Glomerular visceral epithelial cell (primary cell): Measurements from ENCODE around the gene POU2F1.
"Not testable (repeated sequence)": the region's sequence is repeated elsewhere in the genome, so short reads cannot be mapped to it uniquely, and the experiment has no call there.

ENCODE experiments used
- DNase-seq: peaks from one replicate; pipeline ENCODE4 v3.0.0-alpha.2; 2016; ENCODE audit errors: extremely low spot score

POU2F1 gene

DNA sequence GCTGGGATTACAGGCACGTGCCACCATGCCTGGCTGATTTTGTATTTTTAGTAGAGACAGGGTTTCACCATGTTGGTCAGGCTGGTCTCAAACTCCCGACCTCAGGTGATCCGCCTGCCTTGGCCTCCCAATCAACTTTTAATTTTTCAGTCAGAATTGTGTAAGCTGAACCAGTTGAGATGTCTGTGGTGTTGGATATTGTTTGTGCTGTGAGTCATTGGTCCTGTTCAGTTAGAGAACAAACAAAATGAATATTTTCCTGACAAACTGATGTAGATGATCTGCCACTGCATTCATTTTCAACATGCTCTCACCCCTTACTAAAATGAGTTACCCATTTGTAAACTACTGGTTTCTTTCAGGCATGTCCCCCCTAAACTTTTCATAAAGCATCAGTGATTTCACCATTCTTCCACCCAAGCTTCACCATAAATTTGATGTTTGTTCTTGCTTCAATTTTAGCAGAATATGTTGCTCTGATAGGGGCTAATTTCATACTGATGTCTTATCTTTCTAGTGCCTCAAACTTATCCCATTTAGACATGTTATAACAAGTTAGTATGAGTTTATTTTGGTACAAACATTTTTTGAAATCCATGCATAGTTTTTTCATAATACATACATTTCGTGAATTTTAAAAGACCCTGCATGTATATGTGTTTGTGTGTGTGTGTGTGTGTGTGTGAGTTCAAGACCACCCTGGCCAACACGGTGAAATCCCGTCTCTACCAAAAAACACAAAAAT lies 15.2 kb upstream of the POU2F1 start:
- not testable (repeated sequence) for DNase-seq

DNA sequence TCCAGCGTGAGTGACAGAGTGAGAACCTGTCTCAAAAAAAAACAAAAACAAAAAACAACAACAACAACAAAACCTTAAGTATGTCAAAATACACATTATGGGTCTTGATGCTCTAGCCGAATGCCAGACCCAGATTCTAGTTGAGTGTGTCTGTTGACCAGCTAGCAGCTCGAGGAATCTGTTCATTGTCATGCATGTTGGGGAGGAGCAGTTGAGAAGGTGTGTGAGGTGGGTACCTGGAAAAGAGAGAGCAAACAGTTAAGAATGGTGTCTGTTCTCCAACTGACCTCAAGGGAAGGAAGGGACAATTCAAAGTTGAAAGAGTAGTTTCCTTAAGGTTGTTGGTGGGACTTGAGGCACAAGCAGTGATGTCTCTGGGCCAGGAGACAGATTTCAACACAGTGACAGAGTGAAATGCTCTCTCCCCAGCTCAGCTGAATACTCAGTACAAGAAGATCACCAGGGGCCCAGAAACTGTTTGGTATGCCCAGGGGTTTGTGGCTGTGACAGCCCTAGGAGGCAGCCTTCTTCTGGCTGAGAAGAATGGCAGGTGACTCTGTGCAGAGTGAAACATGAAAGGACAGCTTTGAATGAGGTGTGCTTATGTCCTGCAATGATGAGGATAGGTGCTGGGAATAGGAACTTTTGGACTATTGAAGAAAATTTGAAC lies 14.4 kb upstream of the POU2F1 start:
- DNase-seq: no peak

DNA sequence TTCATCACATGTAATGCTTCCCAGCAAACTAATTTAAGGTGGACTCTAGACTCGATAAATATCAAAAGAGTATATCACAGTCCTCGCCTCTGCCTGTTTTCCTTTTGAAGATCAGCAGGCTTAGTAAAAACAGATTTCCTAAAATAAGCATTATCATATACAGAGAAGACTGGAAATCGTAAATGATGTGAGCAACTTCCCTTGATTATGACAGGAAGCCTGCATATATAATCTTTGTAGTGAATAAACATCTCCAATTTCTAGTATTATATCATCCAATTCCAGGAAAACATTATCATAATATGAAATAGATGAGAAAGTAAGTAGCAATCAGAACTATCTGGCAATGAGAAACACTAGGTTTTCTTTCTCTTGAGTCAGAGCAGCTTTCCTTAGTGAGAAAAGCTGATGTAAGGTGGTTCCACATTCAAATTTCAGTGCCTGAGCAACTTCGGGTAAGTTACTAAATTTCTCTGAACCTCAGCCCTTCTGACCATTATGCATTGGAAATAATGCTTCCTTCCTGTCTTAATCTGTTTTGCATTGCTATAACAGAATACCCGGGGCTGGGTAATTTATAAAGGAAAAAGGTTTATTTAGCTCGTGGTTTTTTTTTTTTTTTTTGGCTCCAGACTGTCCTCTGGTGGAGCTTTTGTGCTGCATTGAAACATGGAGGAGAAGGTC lies 12.6 kb upstream of the POU2F1 start:
- DNase-seq: no peak

DNA sequence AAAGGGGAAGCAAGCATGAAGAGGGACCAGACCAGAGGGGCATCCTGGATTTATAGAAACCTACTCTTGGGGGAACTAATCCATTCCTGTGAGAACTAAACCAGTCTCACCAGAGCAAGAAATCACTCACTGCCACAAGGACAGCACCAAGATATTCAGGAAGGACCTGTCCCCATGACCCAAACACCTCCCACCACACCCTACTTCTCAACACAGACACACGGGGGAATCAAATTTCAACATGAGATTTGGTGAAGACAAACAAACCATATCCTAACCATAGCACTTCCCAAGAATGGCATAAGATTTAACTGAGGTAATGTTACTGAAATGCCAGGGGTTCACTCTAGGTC lies 12.1 kb upstream of the POU2F1 start:
- DNase-seq: no peak

DNA sequence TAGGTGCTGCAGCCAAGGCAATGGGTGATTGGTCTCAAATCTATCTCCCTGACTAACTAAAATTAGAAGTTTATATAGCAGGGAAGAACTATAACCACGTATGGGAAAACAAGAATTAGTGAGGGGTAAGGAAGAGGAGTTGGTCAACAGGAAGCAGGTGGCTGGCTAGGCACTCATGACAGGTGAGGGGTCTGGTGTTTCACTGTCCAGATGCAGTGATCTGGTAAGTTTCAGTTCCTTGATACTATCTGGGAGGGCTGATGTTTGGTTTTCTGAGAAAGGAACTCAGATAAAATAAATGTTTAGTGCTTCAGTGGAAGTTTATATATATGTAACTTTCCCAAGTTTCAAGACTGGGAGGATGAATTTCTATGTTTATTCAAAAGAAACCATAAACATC lies 11.6 kb upstream of the POU2F1 start:
- no peak for DNase-seq

DNA sequence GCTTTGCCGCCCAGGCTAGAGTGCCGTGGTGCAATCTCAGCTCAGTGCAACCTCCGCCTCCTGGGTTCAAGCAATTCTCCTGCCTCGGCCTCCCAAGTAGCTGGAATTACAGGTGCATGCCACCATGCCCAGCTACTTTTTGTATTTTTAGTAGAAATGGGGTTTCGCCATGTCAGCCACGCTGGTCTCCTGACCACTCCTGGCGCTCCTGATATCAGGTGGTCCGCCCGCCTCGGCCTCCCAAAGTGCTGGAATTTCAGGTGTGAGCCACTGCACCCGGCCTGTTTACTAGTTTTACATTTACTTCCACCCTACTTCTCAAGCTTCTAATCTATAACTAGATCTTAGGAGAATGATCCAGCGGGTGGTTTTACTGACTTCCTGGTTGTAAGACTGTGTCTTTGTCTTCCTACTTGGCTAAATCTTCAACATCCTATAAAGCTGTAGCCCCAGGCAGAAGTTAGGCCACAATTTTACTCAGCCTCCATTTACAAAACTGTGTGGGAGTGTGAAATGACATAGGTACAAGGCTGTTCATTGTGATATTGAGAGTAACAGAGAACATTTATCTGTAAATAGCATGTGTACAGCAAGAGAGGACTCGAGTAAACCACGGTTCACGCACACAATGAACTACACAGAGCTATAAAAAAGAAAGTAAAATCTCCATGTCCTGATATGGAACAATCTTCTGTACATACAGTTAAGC lies 9.6 kb upstream of the POU2F1 start:
- DNase-seq: no peak

DNA sequence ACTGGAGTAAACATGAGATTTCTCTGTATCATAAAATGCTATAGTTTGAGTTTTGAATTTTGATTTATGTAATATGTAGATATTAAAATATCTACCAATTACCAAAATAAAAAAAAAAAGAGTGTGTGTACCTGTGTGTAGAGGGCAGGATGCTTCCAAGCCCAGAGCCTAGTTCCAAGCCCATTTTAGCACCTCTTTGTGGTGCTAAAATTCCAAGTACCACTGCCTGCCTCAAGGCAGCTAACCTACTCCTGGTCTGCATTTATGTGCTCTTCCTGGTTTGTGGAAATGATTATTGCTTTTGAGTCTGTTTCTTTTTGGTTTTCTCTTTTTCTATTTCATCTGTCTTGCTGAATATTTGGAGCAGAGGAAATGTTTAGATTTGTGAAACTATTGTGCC lies 8.7 kb upstream of the POU2F1 start:
- no peak for DNase-seq

DNA sequence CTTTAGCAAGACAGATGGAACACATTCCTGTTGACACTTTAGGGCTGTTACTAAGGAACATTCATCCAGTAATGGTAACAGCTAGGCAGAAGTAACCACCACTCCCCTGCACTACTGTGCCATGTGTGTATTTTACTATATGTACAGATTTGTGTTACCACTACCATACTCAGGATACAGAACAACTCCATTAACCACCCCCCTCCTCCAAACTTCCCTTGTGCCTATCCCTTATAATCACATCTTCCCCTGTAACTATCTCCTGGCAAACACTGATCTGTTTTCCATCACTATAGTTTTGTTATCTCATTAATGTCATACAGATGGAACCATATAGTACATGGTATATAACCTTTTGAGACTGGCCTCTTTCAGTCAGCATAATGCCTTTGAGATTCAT lies 3.9 kb upstream of the POU2F1 start:
- no peak for DNase-seq

DNA sequence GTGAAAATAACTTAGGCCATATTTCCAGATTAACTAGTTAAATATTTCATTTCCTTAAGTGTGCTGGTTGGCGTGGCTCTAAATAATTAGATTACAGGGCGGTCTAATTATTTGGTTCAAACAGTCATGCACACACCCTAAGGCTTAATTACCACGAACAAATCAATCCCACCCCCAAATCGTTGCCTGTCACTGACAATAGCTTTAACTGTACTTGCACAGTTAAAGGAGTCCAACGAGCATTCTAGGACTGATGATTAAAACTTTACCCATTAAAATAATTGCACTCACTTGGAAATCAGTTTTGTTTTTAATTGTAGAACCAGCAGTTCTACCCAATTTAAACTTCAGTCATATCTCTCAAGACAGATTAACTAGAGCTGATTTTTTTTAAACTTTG lies 1.5 kb upstream of the POU2F1 start:
- no peak for DNase-seq

DNA sequence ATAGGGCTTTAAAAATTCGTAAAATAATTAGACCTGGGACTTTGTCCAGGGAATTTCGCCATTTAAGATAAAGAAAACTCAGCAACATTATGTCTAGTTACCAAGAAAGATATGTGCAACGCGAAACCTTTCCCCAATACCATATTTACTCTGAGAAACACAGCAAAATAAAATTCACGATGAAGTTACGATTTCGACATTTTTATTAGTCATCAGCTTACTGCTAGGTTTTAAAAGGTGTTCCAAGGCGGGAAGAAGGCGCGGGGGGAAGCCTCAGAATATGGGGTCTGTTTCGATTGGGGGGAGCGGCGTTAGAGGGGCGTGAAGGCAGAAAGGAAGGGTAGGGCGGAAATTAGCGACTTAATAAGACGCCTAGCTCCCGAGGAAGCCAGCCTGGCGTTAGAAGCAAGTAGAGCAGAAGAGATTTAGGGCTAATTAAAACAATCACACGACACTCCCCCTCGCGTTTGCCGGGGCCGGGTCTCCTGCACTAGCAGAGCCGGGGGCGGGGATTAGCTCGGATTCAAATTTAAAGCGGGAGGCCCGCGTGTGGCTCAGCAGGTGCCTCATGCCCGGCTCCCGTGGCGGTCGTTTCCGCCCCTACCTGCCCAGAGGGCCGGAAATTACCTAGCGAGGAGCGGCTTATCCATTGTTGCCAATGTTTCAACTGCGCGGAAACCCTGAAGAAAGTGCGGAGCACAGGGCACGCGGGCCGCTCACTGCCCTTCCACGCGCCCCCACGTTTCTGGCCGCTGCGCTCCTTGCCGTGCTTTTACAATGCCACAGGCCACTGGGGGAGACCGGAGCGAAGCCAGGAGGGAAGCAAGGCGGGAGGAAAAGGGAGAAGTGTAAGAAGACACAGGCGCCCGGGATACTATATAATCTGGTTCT lies 795 bp upstream of the POU2F1 start:
- peak; percentile 84 for DNase-seq

DNA sequence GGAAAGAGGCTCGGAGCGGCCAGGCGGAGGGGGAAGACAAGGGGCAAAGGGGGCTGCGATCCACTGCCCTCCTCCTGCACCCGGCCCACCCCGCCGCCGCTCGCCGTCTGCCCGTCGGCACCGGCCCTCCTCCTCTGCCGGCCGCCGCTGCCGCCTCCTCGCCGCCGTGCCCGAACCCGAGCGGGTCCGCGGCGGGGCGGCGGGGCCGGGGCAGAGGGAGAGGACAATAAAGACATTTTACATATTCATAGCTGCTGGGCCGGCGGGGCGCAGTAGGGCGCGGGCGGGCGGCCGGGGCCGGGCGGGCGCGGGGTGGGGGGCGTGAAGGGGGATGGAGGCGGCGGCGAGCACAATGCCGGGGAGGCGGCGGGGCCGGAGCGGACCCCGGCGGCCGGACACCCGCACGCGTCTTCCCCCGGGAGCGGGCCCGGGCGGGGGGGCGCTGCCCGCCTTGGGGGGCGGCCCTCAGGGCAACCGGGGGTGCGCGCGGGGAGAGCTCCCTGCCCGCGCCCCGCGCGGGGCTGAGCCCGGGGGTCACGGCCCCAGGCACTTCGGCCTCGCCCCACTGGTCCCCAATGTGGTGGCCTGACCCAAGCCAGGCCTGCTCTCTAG lies 546 bp downstream of the POU2F1 start:
- DNase-seq: peak; percentile 43

DNA sequence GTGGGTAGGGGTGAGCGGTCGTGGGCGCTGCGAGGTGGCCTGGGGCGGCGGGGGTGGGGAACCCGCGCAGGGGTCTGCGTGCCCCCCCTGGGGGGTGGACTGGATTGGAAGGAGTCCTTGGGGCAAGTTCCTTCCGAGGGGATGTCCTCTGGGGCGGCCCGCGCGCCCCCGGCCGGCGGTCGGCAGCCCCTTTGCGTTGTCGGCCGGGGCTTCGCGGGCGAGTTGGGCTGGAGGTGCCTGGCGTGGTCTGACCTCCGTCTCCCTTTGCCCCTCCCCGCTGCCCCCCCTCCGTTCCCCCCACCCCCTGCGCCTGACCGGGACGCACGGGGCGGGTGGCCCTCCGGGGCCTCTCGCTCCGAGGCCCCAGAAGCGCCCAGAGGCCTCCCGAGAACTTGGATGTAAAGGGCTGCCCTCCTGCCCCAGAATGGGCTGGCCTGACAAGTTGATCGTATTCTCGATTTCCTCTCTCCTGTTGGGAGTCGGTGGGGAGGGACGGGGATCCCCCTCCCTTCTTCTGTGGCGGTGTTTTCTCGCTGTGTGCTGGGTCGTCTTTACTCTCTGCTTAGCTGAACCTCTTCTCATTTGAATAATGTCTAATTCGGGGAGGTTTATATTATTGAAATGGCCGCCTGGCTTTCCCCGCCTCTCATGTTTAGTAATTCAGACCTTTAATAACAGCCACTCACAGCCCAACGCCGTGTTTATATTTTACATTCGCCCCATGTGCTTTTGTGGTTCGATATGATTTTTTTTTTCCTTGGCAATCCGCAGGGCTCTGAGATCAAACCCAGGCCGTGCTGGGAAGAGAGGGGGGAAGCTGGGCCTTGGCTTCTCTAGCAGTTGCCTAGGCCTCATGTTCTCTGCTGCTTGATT lies 1.3 kb downstream of the POU2F1 start:
- DNase-seq: peak; percentile 77

DNA sequence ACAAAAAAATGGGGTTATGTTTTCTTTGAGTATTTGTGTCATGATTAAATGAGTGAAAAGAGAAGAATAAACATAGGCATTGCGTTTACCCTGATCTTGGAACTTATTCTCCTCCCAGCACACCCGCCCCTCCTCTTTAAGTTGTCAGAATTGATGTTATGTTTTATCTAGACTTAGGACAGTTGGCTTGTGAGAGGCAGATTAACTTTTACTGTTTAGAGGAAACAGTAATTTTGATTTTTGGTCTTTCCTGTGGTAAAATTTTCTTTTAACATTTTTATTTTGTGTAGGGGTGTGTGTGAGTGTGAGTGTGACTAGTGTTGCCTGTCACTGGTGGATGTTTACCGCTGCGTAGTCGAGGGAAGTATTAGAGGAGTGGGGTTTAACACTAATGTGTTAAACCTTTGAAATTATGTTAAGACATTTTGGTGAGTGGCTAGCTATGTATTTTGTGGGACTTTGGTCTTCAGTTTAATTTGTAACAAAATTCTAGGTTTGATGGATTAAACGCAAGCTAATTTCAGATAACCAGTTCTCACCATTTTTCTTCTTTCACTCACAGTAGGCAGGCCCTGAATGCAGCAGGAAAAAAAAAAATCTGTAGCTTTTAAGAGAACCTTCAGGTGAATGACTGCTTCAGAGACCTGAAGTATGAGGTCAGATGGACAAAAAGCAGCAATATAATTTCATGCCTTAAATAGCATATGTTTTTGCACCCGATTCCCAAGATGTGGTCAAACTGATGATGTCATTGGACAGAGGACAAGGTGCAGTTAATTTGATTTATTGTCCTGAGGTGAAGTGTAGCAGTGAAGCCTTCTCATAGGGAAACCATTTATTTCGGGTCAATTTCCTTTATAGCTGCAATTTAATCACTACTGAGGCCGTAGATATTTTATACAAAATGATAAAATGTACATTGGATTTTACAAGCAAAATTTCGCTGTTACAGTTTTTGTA lies 2.7 kb downstream of the POU2F1 start:
- DNase-seq: peak; percentile 75

DNA sequence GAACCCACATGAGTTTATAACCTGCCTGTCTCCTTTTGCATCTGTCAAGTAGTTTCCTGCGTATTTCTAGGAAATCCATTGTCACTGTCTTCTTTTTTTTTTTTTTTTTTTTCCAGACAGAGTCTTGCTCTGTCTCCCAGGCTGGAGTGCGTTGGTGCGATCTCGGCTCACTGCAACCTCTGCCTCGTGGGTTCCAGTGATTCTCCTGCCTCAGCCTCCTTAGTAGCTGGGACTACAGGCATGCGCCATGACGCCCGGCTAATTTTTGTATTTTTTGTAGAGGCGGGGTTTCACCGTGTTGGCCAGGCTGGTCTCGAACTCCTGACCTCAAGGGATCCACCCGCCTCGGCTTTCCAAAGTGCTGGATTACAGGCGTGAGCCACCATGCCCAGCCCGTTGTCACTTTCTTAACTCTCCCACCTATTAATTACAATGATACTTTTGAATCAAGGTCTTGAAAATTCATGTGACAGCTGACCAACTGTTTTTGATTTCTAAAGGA lies 4.1 kb downstream of the POU2F1 start:
- DNase-seq: not testable (repeated sequence)

DNA sequence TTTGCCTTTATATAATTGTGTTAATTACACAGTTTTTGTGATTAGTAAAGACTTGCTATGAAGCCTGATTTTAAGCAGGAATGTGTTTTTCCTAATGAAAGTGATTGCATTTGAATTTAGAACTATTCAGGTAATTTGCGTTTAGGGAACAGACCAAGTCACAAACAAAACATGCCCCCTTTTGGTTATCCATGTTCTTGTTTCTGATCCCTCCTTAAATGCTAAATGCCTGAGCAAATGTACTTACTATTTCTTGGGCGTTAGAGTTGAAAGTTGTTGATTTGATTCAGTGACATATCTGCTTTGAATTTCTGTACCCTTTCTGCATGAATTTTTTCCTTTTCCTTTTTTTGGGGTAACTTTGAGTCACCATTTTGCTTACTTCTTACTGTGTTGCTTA lies 5.2 kb downstream of the POU2F1 start:
- no peak for DNase-seq

DNA sequence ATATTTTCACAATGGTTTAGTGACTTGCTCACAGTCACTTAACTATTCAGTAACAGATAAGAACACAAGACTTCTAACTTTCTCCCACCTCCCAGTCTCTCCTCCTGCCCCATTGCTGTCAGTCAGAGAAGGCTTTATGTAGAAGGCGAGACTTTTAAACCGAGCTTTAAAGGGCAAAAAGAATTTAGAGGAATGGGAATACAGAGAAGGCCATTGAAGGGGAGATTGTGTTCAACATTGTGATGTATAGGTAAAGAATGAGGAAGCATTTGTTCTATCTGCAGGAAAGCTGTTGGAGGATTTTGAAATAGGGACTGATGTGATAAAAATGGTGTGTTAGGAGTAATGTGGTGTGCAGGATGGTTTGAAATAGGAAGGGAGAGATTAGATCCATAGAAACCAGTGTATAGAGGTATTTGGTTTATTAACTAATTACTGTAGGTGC lies 7.3 kb downstream of the POU2F1 start:
- DNase-seq: no peak

DNA sequence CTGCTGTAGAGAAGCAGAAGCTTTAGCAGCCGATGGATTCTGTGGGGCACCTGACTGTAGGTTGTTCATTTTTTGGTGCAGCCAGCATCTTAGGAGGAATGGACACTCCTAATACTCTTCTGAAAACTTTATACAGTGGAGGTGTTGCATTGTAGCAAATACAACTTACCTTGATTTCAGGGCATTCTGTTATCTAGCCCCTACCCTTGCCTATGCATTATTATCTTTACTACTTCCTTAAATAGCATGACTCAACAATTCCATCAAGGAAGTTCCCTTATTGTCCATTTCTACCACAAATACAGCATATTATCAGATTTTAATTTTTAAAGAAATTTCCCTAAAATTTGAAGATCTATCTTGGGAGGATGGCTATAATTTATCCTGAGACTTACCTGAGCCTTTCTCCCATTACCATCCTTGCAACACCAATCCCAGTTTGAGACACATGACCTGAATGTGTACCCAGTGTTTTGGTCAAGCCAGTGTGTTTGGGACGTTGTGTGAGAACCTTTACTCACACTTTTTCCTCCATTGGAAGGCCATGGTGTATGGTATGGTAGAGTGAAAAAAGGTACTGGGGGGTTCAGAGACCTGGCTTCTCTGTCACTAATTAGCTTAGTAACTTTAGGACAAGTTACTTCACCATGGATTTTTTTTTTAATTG lies 9.2 kb downstream of the POU2F1 start:
- DNase-seq: no peak

DNA sequence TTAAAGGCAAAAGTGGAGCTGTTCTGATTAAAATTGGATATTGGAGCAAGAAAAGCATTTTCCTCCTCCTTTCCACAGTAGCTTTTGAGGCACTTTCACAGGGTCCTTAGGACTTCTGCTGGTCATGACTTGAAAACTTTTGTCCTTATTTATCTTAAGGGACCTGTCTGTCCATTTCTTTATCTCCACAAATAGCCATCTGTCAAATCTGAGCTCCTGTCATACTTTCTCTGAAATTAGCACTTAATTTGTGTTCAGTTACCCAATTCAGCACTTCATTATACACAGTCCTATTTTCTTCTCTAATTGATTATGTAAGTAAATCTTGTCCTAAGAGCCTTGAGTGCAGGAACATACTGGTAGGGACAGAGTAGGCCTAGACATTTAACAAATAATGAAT lies 9.8 kb downstream of the POU2F1 start:
- DNase-seq: no peak
